ENCODE results near the gene PARP15.
A peak's percentile ranks its signal among the peaks of the same experiment; 100 is the strongest.

Gene PARP15

GRCh38 chr3:122572940-122573412 is 4.5 kb upstream of the PARP15 start:
- DNase-seq (ENCODE audit: low read depth), result peak; percentile 27

GRCh38 chr3:122576174-122576940 is 1.1 kb upstream of the PARP15 start:
- DNase-seq (ENCODE audit: low read depth), result no peak

- no peak for DNase-seq (ENCODE audit: low read depth)
These were observed 755 bp downstream of the PARP15 start for GRCh38 chr3:122578069-122578740.

GRCh38 chr3:122580470-122580869 is 3.0 kb downstream of the PARP15 start:
- DNase-seq (ENCODE audit: low read depth), result no peak

- no peak for DNase-seq (ENCODE audit: low read depth)
These were observed 4.2 kb downstream of the PARP15 start for GRCh38 chr3:122581622-122582021.

DNA sequence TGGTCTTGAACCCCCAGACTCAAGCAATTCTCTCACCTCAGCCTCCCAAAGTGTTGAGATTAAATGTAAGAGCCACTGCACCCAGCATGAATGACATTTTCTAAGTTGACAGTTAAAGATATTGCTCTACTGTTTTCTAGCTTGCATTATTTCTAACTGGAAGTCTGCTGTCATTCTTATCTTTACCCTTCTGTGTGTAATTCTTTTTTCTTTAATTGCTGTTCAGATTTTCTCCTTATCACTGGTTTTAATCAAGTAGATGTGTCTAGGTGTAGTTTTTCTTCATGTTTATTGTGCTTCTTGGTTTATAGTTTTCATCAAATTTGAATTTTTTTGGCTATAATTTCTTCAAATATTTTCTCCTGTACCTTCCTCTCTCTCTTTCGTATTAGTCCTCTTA is 4.9 kb downstream of the PARP15 start:
- DNase-seq (ENCODE audit: low read depth), result no peak

DNA sequence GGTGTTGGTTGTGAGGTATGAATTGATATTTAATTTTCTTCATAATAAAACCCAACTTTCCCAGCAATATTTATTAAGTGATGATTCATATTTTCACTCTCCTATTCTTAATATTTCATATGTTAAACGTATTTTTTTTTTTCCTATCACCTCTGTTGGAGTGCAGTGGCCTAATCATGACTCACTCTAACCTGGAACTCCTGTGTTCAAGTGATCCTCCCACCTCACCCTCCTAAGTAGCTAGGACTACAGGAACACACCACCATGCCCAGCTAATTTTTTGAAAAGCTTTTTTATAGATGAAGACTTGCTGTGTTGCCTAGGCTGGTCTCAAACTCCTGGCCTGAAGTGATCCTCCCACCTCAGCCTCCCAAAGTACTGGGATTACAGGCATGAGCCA is 8.6 kb downstream of the PARP15 start:
- no peak for DNase-seq (ENCODE audit: low read depth)

DNA sequence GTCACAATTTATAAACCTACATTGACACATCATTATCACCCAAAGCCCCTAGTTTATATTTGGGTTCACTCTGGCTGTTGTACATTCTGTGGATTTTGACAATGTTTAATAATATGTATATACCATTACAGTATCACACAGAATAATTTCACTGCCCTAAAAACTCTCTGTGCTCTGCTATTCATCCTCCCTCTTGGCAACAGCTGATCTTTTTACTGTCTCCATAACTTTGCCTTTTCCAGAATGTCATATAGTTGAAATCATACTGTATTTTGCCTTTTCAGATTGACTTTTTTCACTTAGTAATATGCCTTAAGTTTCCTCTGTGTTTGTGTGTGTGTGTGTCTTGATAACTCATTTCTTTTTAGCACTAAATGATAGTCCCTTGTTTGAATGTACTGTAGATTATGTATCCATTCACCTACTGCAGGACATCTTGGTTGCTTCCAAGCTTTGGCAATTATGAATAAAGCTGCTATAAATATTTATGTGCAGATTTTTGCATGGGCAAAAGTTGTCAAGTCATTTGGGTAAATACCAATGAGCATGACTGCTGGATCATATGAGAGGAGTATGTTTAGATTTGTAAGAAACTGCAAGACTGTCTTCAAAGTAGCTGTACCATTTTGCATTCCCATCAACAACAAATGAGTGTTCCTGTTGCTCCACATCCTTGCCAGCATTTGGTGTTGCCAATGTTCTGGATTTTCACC is 9.5 kb downstream of the PARP15 start:
- DNase-seq (ENCODE audit: low read depth), result no peak

DNA sequence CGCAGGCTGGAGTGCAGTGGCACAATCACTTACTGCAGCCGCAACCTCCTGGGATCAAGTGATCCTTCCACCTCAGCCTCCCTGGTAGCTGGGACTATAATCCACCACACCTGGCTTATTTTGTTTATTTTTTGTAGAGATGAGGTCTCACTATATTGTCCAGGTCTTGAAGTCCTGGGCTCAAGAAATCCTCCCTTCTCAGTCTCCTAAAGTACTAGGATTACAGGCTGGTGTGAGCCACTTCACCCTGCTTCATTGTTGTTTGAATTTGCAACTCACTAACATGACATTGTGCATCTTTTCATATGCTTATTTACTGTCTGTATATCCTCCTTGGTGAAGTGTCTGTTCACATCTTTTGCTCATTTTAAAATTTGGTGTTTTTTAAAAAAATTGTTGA is 10.1 kb downstream of the PARP15 start:
- no peak for DNase-seq (ENCODE audit: low read depth)

GRCh38 chr3:122589297-122589696 is 11.8 kb downstream of the PARP15 start:
- DNase-seq (ENCODE audit: low read depth), result no peak

DNA sequence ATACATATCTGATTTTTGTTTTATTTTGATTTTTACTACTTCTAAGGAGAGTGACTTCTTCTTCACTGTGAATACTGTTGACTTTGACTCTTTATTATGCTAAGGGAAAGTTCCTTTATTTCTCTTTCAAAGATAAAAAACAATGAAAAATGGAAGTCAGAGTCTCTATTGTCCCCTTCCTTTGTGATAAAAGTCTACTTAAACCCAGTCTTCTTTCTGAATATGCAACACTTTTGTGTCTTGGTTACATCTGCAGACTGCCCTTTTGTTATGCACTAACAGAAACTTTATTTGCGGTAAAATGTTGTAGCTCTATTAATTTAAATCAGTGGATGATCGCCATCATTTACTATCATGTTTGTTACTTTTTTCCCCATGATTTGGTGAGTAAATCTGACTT is 13.2 kb downstream of the PARP15 start:
- no peak for DNase-seq (ENCODE audit: low read depth)

GRCh38 chr3:122594025-122594424 is 16.6 kb downstream of the PARP15 start:
- no peak for DNase-seq (ENCODE audit: low read depth)

GRCh38 chr3:122598151-122598550 is 20.7 kb downstream of the PARP15 start:
- no peak for DNase-seq (ENCODE audit: low read depth)

DNA sequence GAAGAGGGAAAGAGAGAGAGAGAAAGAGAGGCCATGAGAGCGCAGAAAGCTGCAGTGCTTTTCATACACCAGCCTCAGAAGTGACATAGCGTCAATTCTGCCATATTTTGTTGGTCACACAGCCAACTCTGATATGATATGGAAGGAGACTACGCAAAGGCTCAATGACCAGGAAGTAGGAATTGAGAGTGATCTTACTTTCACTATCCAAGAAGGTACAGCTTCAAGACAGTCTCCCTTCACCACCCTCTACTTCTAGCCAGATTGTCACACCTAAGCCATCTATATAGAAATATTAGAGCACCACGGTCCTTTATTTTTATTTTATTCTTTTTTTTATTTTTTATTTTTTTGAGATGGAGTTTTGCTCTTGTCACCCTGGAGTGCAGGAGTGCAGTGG is 21.1 kb downstream of the PARP15 start:
- no peak for DNase-seq (ENCODE audit: low read depth)

GRCh38 chr3:122602011-122602710 is 24.7 kb downstream of the PARP15 start:
- no peak for DNase-seq (ENCODE audit: low read depth)

- DNase-seq (ENCODE audit: low read depth), result no peak
These were observed 25.6 kb downstream of the PARP15 start for GRCh38 chr3:122603056-122603455.

- no peak for DNase-seq (ENCODE audit: low read depth)
These were observed 28.9 kb downstream of the PARP15 start for GRCh38 chr3:122606330-122606729.

GRCh38 chr3:122608916-122609315 is 31.5 kb downstream of the PARP15 start:
- DNase-seq (ENCODE audit: low read depth), result no peak

GRCh38 chr3:122609798-122610559 is 32.5 kb downstream of the PARP15 start:
- peak; percentile 48 for DNase-seq (ENCODE audit: low read depth)

DNA sequence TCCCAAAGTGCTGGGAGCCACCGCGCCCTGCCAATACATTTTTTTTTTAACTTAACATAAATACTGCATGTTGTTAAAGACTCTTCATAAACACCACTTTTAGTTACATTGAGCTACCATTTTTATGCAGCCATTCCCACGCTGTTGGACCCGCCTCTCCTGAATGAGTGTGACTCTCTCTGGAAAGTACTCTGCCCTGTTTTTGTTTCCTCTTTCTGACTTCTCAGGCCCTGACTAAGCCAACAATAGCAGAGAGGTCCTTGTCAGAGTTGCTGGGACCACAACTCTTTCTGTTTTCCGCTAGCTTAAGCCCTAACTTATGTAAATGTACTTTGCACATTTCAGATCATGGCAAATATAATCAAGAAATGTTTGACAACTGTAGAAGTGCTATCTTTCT is 35.2 kb downstream of the PARP15 start:
- DNase-seq (ENCODE audit: low read depth), result no peak

GRCh38 chr3:122615303-122615702 is 37.9 kb downstream of the PARP15 start:
- DNase-seq (ENCODE audit: low read depth), result no peak

DNA sequence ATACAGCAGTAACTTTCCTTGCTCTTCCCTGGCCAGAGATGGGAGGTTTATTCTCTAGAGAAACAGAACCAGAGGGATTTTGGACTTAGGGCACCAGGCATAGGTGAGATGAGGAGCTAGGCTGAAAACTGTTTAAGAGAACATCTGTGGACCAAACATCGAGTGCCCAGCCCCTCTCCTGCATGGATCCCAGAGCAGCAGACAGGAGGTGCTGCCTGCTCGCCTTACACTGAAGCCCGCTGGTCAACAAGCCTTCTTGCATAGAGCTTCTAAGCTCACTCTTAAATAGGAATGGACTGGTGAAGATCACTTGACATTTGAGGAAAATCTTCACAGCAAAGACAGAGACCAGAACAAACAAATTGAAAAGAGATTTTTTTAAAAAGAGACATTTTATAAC is 41.2 kb downstream of the PARP15 start:
- no peak for DNase-seq (ENCODE audit: low read depth)
